Fibroblast of lung (primary cell): ENCODE results near the gene KIF15. TPM values are rescaled to one million over a fixed set of nuclear protein-coding genes. Genes with fewer than 3 reads are reported as not detected.

Experiments used
- DNase-seq, 2 donors: peaks; one replicate each; pipeline versions ENCODE4 v3.0.0 to v3.0.0-alpha.2; 2010; ENCODE audit warnings: low read depth in 2 of 2
- H2AFZ ChIP-seq: 2 replicates; pipeline ENCODE4 v1.5.1; 2012; ENCODE audit warnings: low read length, control low read depth, inconsistent platforms
- H3K27ac ChIP-seq: 2 replicates; pipeline ENCODE4 v1.5.1; 2011; ENCODE audit warnings: low read length, control low read depth; ENCODE audit not compliant: insufficient read depth
- H3K27me3 ChIP-seq: 2 replicates; pipeline ENCODE4 v1.5.1; 2011; ENCODE audit warnings: mild to moderate bottlenecking, low read length; ENCODE audit not compliant: control insufficient read depth, insufficient read depth
- H3K36me3 ChIP-seq: 2 replicates; pipeline ENCODE4 v1.5.1; 2011; ENCODE audit warnings: low read length; ENCODE audit not compliant: control insufficient read depth, insufficient read depth
- H3K4me1 ChIP-seq: 2 replicates; pipeline ENCODE4 v1.5.1; 2011; ENCODE audit warnings: low read length; ENCODE audit not compliant: control insufficient read depth, insufficient read depth; ENCODE audit errors: extremely low read depth
- H3K4me2 ChIP-seq: 2 replicates; pipeline ENCODE4 v1.5.1; 2011; ENCODE audit warnings: low read length, control low read depth; ENCODE audit not compliant: insufficient read depth; ENCODE audit errors: extremely low read depth
- H3K4me3 ChIP-seq, 4 experiments: fragments of 200-600 bp in 1 of 4; sonication (generic) in 1 of 4; replicated peaks in 1 of 4; 2 replicates each; pipeline ENCODE4 v1.5.1; 2011 to 2016; ENCODE audit warnings: low read length in 4 of 4, low read depth in 3 of 4, mild to moderate bottlenecking in 3 of 4, control low read depth in 2 of 4, inconsistent platforms in 1 of 4, mixed read lengths in 1 of 4; ENCODE audit not compliant: insufficient read depth in 1 of 4; ENCODE audit errors: control extremely low read depth in 1 of 4
- H3K79me2 ChIP-seq: 2 replicates; pipeline ENCODE4 v1.5.1; 2012; ENCODE audit warnings: mild to moderate bottlenecking, low read length, inconsistent platforms; ENCODE audit not compliant: control insufficient read depth, insufficient read depth
- H3K9ac ChIP-seq: 2 replicates; pipeline ENCODE4 v1.5.1; 2011; ENCODE audit warnings: mild to moderate bottlenecking, low read length, control low read depth; ENCODE audit not compliant: insufficient read depth
- H3K9me3 ChIP-seq: 2 replicates; pipeline ENCODE4 v1.5.1; 2012; ENCODE audit warnings: low read depth, low read length; ENCODE audit not compliant: control insufficient read depth, insufficient read depth
- H4K20me1 ChIP-seq: 2 replicates; pipeline ENCODE4 v1.5.1; 2011; ENCODE audit warnings: low read length; ENCODE audit not compliant: control insufficient read depth, insufficient read depth; ENCODE audit errors: extremely low read depth
- CTCF ChIP-seq, 2 donors: IDR thresholded peaks in 1 of 2; conservative IDR thresholded peaks in 1 of 2; 1 replicate in 1 of 2; 2 replicates in 1 of 2; pipeline ENCODE4 v1.5.1; 2011 to 2012; ENCODE audit warnings: low read length in 2 of 2, control low read depth in 1 of 2, inconsistent platforms in 1 of 2, low read depth in 1 of 2, mild to moderate bottlenecking in 1 of 2
- EZH2 ChIP-seq: IDR thresholded peaks from 2 replicates; pipeline ENCODE4 v1.5.1; 2012; ENCODE audit warnings: low read length, control low read depth, mild to moderate bottlenecking; ENCODE audit errors: missing control alignments
- polyA plus RNA-seq, 2 donors: library from polyadenylated mRNA; depleted of rRNA in 1 of 2; stranded (reverse) in 1 of 2; unstranded in 1 of 2; fragments of >200 nt; gene quantifications; 2 replicates each; pipeline ENCODE4 v1.2.1, GENCODE V29; 2011 to 2012; ENCODE audit warnings: missing spikeins in 1 of 2
- total RNA-seq: library from RNA; depleted of rRNA; stranded (reverse); fragments of >200 nt; gene quantifications from 2 replicates; pipeline ENCODE4 v1.2.1, GENCODE V29; 2014

KIF15 gene
- total and polyA plus RNA-seq, 2 donors (not counting 1 experiment from before 2014, with no cell fraction given) = 3.1 to 3.8 TPM

- H4K20me1 ChIP-seq = no peaks in the 10 kb centered on the region
- H3K79me2 ChIP-seq = no peaks in the 10 kb centered on the region
- no peaks in the 10 kb centered on the region for H3K27me3 ChIP-seq
- no peaks in the 10 kb centered on the region for H3K36me3 ChIP-seq
- H3K9ac ChIP-seq = no peak within 1 kb of the TSS
- H3K4me3 ChIP-seq = no peak within 1 kb of the TSS
- no peak within 1 kb of the TSS for H3K4me2 ChIP-seq
- H3K9me3 ChIP-seq = no peaks in the 10 kb centered on the region
- no peak within 1 kb of the TSS for H2AFZ ChIP-seq
- no peak for DNase-seq
- TF ChIP-seq EZH2 = no peak
- no peaks in the 10 kb centered on the region for H3K4me1 ChIP-seq
- no peak within 1 kb of the TSS for H3K27ac ChIP-seq
Measured at GRCh38 chr3:44874308-44874707, 112.7 kb downstream of the KIF15 start, which contains the start of gene TGM4. Gene TGM4, plus strand, starts transcription at chr3:44874608. Its CDS starts 71 bp downstream, at chr3:44874679.

- no peak overlapping the region for H3K9ac ChIP-seq
- no peak overlapping the region for H2AFZ ChIP-seq
- H3K9me3 ChIP-seq = no peaks in the 10 kb centered on the region
Measured at GRCh38 chr3:44875596-44875995, 114.0 kb downstream of the KIF15 start.

GRCh38 chr3:44877333-44877732 is 115.7 kb downstream of the KIF15 start:
- Histone ChIP-seq H2AFZ (no peak overlapping the region), H3K79me2 (no peaks in the 10 kb centered on the region), H3K36me3 (no peaks in the 10 kb centered on the region), H3K27me3 (no peaks in the 10 kb centered on the region), H4K20me1 (no peaks in the 10 kb centered on the region), H3K9ac (no peak overlapping the region), H3K4me3 (no peak overlapping the region), H3K4me1 (no peaks in the 10 kb centered on the region), H3K9me3 (no peaks in the 10 kb centered on the region), H3K4me2 (no peak overlapping the region), H3K27ac (no peak overlapping the region)
- DNase-seq = no peak
- TF ChIP-seq EZH2 = no peak
- no peak for TF ChIP-seq CTCF (conservative IDR thresholded peaks at IDR 0.05 in 1 of 2, IDR thresholded peaks at IDR 0.05 in 1 of 2; ENCODE audit: low read depth in 1 of 2, low read length in 2 of 2)

More at GRCh38 chr3:44875596-44875995, 114.0 kb downstream of the KIF15 start:
- TF ChIP-seq EZH2 (no peak), CTCF (conservative IDR thresholded peaks at IDR 0.05 in 1 of 2, IDR thresholded peaks at IDR 0.05 in 1 of 2; ENCODE audit: low read depth in 1 of 2, low read length in 2 of 2) (no peak)
- Histone ChIP-seq H3K27me3 (no peaks in the 10 kb centered on the region), H3K79me2 (no peaks in the 10 kb centered on the region), H3K27ac (no peak overlapping the region), H3K4me3 (no peak overlapping the region), H3K36me3 (no peaks in the 10 kb centered on the region), H3K4me2 (no peak overlapping the region), H3K4me1 (no peaks in the 10 kb centered on the region), H4K20me1 (no peaks in the 10 kb centered on the region)
- DNase-seq = no peak
